PC-3 (cell line): ENCODE results near the gene TM9SF1. TPM values are rescaled to one million over a fixed set of nuclear protein-coding genes. Genes with fewer than 3 reads are reported as not detected.

Source experiments
- ATAC-seq: fragments of 200-7000 bp; cut with Tn5 transposase; 2 replicates; pipeline ENCODE4 v1.9.1; 2020; ENCODE audit warnings: mild to moderate bottlenecking, moderate library complexity
- BruUV-seq: library from RNA; stranded (reverse); fragments of 400-500 nt; replicated peaks from 2 replicates; lab custom pipeline; 2021; lab: Mats Ljungman, UMichigan
- CTCF ChIA-PET: fragments of 300-600 bp; sonication (Branson Sonifier 250); formaldehyde crosslinking; loops from one replicate; lab custom pipeline; 2022; ENCODE audit warnings: antibody characterized with exemption; lab: Charles Lee
- POLR2A ChIA-PET: fragments of 300-600 bp; sonication (Branson Sonifier 250); formaldehyde crosslinking; loops from one replicate; lab custom pipeline; 2022; ENCODE audit warnings: antibody characterized with exemption; ENCODE audit not compliant: unreplicated experiment; lab: Charles Lee
- DNase-seq: peaks from one replicate; pipeline ENCODE4 v3.0.0-alpha.2; 2015
- H2AFZ ChIP-seq: fragments of 300-600 bp; sonication (generic); 2 replicates; pipeline ENCODE4 v1.6.0; 2016; ENCODE audit warnings: antibody characterized with exemption, low read length
- H3F3A ChIP-seq: fragments of 300-600 bp; sonication (generic); one replicate; pipeline ENCODE4 v1.6.0; 2017; ENCODE audit warnings: antibody characterized with exemption, low read length, control low read depth, mild to moderate bottlenecking; ENCODE audit not compliant: unreplicated experiment
- H3K27ac ChIP-seq: fragments of 300-600 bp; sonication (generic); 2 replicates; pipeline ENCODE4 v1.5.1; 2016; ENCODE audit warnings: mild to moderate bottlenecking, low read length
- H3K27me3 ChIP-seq: fragments of 300-600 bp; sonication (generic); 2 replicates; pipeline ENCODE4 v1.6.1; 2016; ENCODE audit warnings: low read length, mixed read lengths
- H3K36me3 ChIP-seq: fragments of 300-600 bp; sonication (generic); 2 replicates; pipeline ENCODE4 v1.6.1; 2016; ENCODE audit warnings: low read depth, mixed run types, low read length, mixed read lengths
- H3K4me1 ChIP-seq: fragments of 300-600 bp; sonication (generic); 2 replicates; pipeline ENCODE4 v1.5.1; 2016; ENCODE audit warnings: low read length; ENCODE audit not compliant: insufficient read depth
- H3K4me2 ChIP-seq: fragments of 300-600 bp; sonication (generic); 2 replicates; pipeline ENCODE4 v1.6.0; 2016; ENCODE audit warnings: low read length
- H3K4me3 ChIP-seq: fragments of 300-600 bp; sonication (generic); 2 replicates; pipeline ENCODE4 v1.5.1; 2016; ENCODE audit warnings: mild to moderate bottlenecking, low read length, mixed read lengths
- H3K79me2 ChIP-seq: fragments of 300-600 bp; sonication (generic); 2 replicates; pipeline ENCODE4 v1.6.1; 2017; ENCODE audit warnings: low read length, mixed read lengths
- H3K9ac ChIP-seq: fragments of 300-600 bp; sonication (generic); 2 replicates; pipeline ENCODE4 v1.6.0; 2016; ENCODE audit warnings: mild to moderate bottlenecking, low read length
- H3K9me2 ChIP-seq: fragments of 300-600 bp; sonication (generic); replicated peaks from 2 replicates; pipeline ENCODE4 v1.6.1; 2016; ENCODE audit warnings: mixed run types, low read length, mixed read lengths
- H3K9me3 ChIP-seq: fragments of 300-600 bp; sonication (generic); 2 replicates; pipeline ENCODE4 v1.6.1; 2016; ENCODE audit warnings: low read length, mixed read lengths
- H4K20me1 ChIP-seq: fragments of 300-600 bp; sonication (generic); 2 replicates; pipeline ENCODE4 v1.6.1; 2016; ENCODE audit warnings: low read length, mixed read lengths
- EZH2 ChIP-seq: fragments of 300-600 bp; sonication (generic); IDR thresholded peaks from one replicate; pipeline ENCODE4 v1.6.1; 2017; ENCODE audit warnings: antibody characterized with exemption, mild to moderate bottlenecking, low read length; ENCODE audit not compliant: unreplicated experiment
- EZH2phosphoT487 ChIP-seq: fragments of 300-600 bp; sonication (generic); IDR thresholded peaks from 2 replicates; pipeline ENCODE4 v1.6.1; 2018; ENCODE audit warnings: mild to moderate bottlenecking, antibody characterized with exemption, low read length, borderline replicate concordance
- intact Hi-C: fragments of 100-400 bp; cut with micrococcal nuclease; formaldehyde crosslinking; loops from 2 replicates; pipeline ENCODE4 v1.9.0; 2023
- total RNA-seq: library from RNA; depleted of rRNA; stranded (reverse); fragments of >200 nt; gene quantifications from 2 replicates; pipeline ENCODE4 v1.2.3, GENCODE V29; 2014
- TF ChIP-seq, protein P1 (sequence below): fragments of 300-600 bp; sonication (generic); conservative IDR thresholded peaks from 2 replicates; pipeline ENCODE4 v1.5.1; 2017; ENCODE audit warnings: antibody characterized with exemption, low read depth, mild to moderate bottlenecking, low read length

Gene TM9SF1
- total RNA-seq, 1 experiment from 2014 or later, result 52.1 TPM

GRCh38 chr14:24212924-24213865 is 18.0 kb upstream of the TM9SF1 start, which contains the start of gene CHMP4A:
Gene CHMP4A, minus strand, starts transcription at chr14:24213488. Its CDS starts 49 bp downstream, at chr14:24213439.
- Histone ChIP-seq H3K9me3 (no peaks in the 10 kb centered on the region), H3K9ac (peak within 1 kb of the TSS; percentile 95), H2AFZ (peak within 1 kb of the TSS; percentile 88), H3K4me3 (peak within 1 kb of the TSS; percentile 86), H4K20me1 (no peaks in the 10 kb centered on the region), H3K79me2 (peaks cover 13% of the 10 kb centered on the region; the same call in 1 of the 2 replicates), H3F3A (peaks cover 5% of the 10 kb centered on the region), H3K4me1 (peaks cover 11% of the 10 kb centered on the region), H3K36me3 (peaks cover 21% of the 10 kb centered on the region), H3K27me3 (no peaks in the 10 kb centered on the region), H3K9me2 (no peaks in the 10 kb centered on the region), H3K27ac (peak within 1 kb of the TSS; percentile 93), H3K4me2 (peak within 1 kb of the TSS; percentile 86)
- DNase-seq, result peak; percentile 97
- TF ChIP-seq EZH2phosphoT487, result no peak
- no peak for TF ChIP-seq EZH2
- TF ChIP-seq, protein P1, sequence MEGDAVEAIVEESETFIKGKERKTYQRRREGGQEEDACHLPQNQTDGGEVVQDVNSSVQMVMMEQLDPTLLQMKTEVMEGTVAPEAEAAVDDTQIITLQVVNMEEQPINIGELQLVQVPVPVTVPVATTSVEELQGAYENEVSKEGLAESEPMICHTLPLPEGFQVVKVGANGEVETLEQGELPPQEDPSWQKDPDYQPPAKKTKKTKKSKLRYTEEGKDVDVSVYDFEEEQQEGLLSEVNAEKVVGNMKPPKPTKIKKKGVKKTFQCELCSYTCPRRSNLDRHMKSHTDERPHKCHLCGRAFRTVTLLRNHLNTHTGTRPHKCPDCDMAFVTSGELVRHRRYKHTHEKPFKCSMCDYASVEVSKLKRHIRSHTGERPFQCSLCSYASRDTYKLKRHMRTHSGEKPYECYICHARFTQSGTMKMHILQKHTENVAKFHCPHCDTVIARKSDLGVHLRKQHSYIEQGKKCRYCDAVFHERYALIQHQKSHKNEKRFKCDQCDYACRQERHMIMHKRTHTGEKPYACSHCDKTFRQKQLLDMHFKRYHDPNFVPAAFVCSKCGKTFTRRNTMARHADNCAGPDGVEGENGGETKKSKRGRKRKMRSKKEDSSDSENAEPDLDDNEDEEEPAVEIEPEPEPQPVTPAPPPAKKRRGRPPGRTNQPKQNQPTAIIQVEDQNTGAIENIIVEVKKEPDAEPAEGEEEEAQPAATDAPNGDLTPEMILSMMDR, result no peak
- intact Hi-C loops, result loop anchor here (2.0 kb wide), 1 partner anchor 16 kb away; no protein-coding TSS in a partner anchor
- ChIA-PET POLR2A (interaction anchor here (0.6 to 1.1 kb wide), 2 partner anchors 29 to 1571 kb away, joined by 3 to 4 read pairs; partner anchors contain the start of gene TINF2), CTCF (interaction anchor here (1.0 to 1.2 kb wide), 2 partner anchors 28 to 83 kb away, joined by 3 read pairs; no protein-coding TSS in a partner anchor)
- BruUV-seq, result no TSS peak
- peak; percentile 76 for ATAC-seq

- Histone ChIP-seq H3K4me3 (no peak overlapping the region), H3K9ac (no peak overlapping the region), H3K4me2 (no peak overlapping the region), H3F3A (peaks cover 3% of the 10 kb centered on the region), H4K20me1 (no peaks in the 10 kb centered on the region), H3K4me1 (peaks cover 10% of the 10 kb centered on the region), H2AFZ (no peak overlapping the region), H3K27ac (no peak overlapping the region), H3K79me2 (peaks cover 13% of the 10 kb centered on the region; the same call in 1 of the 2 replicates), H3K27me3 (no peaks in the 10 kb centered on the region), H3K36me3 (peaks cover 32% of the 10 kb centered on the region), H3K9me2 (no peaks in the 10 kb centered on the region), H3K9me3 (no peaks in the 10 kb centered on the region)
- ATAC-seq (no peak), DNase-seq (no peak)
- TF ChIP-seq, protein P1, result no peak
- TF ChIP-seq EZH2, result no peak
- TF ChIP-seq EZH2phosphoT487, result no peak
- ChIA-PET CTCF (no interaction called here), POLR2A (no interaction called here)
- intact Hi-C loops, result no loop called here
- BruUV-seq, result no TSS peak
Observed at GRCh38 chr14:24211311-24211710, 16.1 kb upstream of the TM9SF1 start.
